Neural progenitor cell (in vitro differentiated cells): ENCODE measurements around the gene TNNI2. TPM values are rescaled to one million over a fixed set of nuclear protein-coding genes. Genes with fewer than 3 reads are reported as not detected.

Experiments
- DNase-seq: peaks from one replicate; pipeline ENCODE4 v3.0.0-alpha.2; 2016; ENCODE audit warnings: low spot score
- H2AFZ ChIP-seq: fragments of 200-600 bp; sonication (generic); replicated peaks from 2 replicates; pipeline ENCODE4 v1.6.1; 2016; ENCODE audit warnings: antibody characterized with exemption
- H3F3A ChIP-seq: fragments of 200-600 bp; sonication (generic); 2 replicates; pipeline ENCODE4 v1.6.1; 2016; ENCODE audit warnings: antibody characterized with exemption, low read depth
- H3K27ac ChIP-seq: fragments of 200-600 bp; sonication (generic); 2 replicates; pipeline ENCODE4 v1.5.1; 2016; ENCODE audit warnings: mild to moderate bottlenecking
- H3K27me3 ChIP-seq: fragments of 200-600 bp; sonication (generic); 2 replicates; pipeline ENCODE4 v1.6.1; 2016; ENCODE audit warnings: mild to moderate bottlenecking, moderate library complexity
- H3K36me3 ChIP-seq: fragments of 200-600 bp; sonication (generic); 2 replicates; pipeline ENCODE4 v1.5.1; 2016
- H3K4me1 ChIP-seq: fragments of 200-600 bp; sonication (generic); 2 replicates; pipeline ENCODE4 v1.6.1; 2016; ENCODE audit warnings: mixed run types
- H3K4me2 ChIP-seq: fragments of 200-600 bp; sonication (generic); 2 replicates; pipeline ENCODE4 v1.6.1; 2016
- H3K4me3 ChIP-seq: fragments of 200-600 bp; sonication (generic); 2 replicates; pipeline ENCODE4 v1.5.1; 2016
- H3K79me2 ChIP-seq: fragments of 200-600 bp; sonication (generic); 2 replicates; pipeline ENCODE4 v1.6.1; 2016; ENCODE audit warnings: low read depth
- H3K9ac ChIP-seq: fragments of 200-600 bp; sonication (generic); 2 replicates; pipeline ENCODE4 v1.6.1; 2016
- H3K9me3 ChIP-seq: fragments of 200-600 bp; sonication (generic); 2 replicates; pipeline ENCODE4 v1.5.1; 2016; ENCODE audit warnings: low read depth
- H4K20me1 ChIP-seq: fragments of 200-600 bp; sonication (generic); 2 replicates; pipeline ENCODE4 v1.6.1; 2016; ENCODE audit warnings: low read depth
- H3K27ac Mint-ChIP-seq: 3 replicates; pipeline ENCODE4 v1.8.0; 2021; ENCODE audit warnings: mixed read lengths
- H3K27me3 Mint-ChIP-seq: 2 replicates; pipeline ENCODE4 v1.8.0; 2022; ENCODE audit warnings: low read depth, mild to moderate bottlenecking, inconsistent platforms, moderate library complexity, mixed read lengths; ENCODE audit not compliant: insufficient read depth
- H3K36me3 Mint-ChIP-seq: 3 replicates; pipeline ENCODE4 v1.8.0; 2021; ENCODE audit warnings: mixed read lengths
- H3K4me1 Mint-ChIP-seq: 3 replicates; pipeline ENCODE4 v1.8.0; 2021; ENCODE audit warnings: mixed read lengths
- H3K4me3 Mint-ChIP-seq: 3 replicates; pipeline ENCODE4 v1.8.0; 2021; ENCODE audit warnings: mild to moderate bottlenecking, moderate library complexity, mixed read lengths
- H3K9me3 Mint-ChIP-seq: 3 replicates; pipeline ENCODE4 v1.8.0; 2020; ENCODE audit warnings: mixed read lengths
- EZH2 ChIP-seq: fragments of 200-600 bp; sonication (generic); IDR thresholded peaks from 2 replicates; pipeline ENCODE4 v1.6.1; 2017; ENCODE audit warnings: antibody characterized with exemption, mild to moderate bottlenecking, moderate library complexity
- EZH2phosphoT487 ChIP-seq: fragments of 200-600 bp; sonication (generic); IDR thresholded peaks from 2 replicates; pipeline ENCODE4 v1.6.1; 2017; ENCODE audit warnings: antibody characterized with exemption
- total RNA-seq: library from RNA; depleted of rRNA; stranded (reverse); fragments of >200 nt; gene quantifications from 2 replicates; pipeline ENCODE4 v1.2.3, GENCODE V29; 2015; ENCODE audit warnings: low replicate concordance
- TF ChIP-seq, protein P1 (sequence below): fragments of 200-600 bp; sonication (generic); IDR thresholded peaks from 2 replicates; pipeline ENCODE4 v1.5.1; 2017; ENCODE audit warnings: antibody characterized with exemption, mild to moderate bottlenecking

Gene TNNI2
- 1.2 and 2.6 TPM in 2 replicates for total RNA-seq

DNA sequence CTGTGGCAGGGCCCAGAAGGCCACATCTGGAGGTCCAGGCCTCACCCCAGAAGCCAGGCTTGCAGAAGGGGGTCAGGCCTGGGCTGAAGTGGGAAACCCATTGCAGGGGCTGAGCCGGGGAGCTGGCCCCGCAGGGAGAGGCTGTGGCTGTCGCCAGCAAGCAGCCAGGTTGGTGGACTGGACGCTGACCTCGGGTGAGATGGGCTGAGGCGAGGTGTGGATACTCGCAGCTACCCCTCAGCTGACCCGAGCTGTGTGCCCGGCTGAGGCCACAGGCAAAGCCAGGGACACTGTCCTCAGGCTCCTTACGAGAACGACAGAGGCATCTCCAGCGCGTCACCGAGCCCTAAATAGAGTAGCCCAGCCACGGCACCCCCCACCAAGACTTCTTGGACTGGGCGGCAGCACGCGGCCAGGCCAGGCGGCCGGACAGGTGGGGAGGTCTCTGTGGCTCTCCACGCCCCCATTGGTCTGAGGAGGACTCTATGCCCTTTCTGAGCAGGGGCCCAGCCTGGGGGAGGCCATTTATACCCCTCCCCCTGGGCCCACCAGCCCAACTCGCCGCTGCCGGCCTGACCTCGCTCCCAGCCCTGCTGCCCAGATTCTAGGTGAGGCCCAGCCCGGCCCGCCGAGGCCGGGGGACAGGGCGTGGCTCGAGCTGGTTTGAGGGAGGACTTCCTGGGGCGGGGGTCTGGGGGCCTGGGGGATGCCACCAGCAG is at the start of gene TNNI2:
Gene TNNI2 (plus strand): TSS at position 556 of the 719 bp plus-strand sequence. CDS start 716 bp downstream, outside the sequence.
- no peak within 1 kb of the TSS for H3K27ac ChIP-seq
- H3K9me3 Mint-ChIP-seq = no peaks in the 10 kb centered on the region
- H3K4me3 Mint-ChIP-seq = no peak within 1 kb of the TSS
- H3K9me3 ChIP-seq = no peaks in the 10 kb centered on the region
- H3K27me3 ChIP-seq = no peaks in the 10 kb centered on the region
- H3K4me1 ChIP-seq = peaks cover 5% of the 10 kb centered on the region
- H3K4me1 Mint-ChIP-seq = peaks cover 5% of the 10 kb centered on the region
- no peak within 1 kb of the TSS for H3K4me3 ChIP-seq
- no peaks in the 10 kb centered on the region for H3K36me3 ChIP-seq
- H3K27ac Mint-ChIP-seq = no peak within 1 kb of the TSS
- H3K27me3 Mint-ChIP-seq = peaks cover 2% of the 10 kb centered on the region
- H2AFZ ChIP-seq = peak within 1 kb of the TSS; percentile 72
- no peak within 1 kb of the TSS for H3K4me2 ChIP-seq
- H3K79me2 ChIP-seq = no peaks in the 10 kb centered on the region
- no peak for TF ChIP-seq EZH2phosphoT487
- TF ChIP-seq, protein P1, sequence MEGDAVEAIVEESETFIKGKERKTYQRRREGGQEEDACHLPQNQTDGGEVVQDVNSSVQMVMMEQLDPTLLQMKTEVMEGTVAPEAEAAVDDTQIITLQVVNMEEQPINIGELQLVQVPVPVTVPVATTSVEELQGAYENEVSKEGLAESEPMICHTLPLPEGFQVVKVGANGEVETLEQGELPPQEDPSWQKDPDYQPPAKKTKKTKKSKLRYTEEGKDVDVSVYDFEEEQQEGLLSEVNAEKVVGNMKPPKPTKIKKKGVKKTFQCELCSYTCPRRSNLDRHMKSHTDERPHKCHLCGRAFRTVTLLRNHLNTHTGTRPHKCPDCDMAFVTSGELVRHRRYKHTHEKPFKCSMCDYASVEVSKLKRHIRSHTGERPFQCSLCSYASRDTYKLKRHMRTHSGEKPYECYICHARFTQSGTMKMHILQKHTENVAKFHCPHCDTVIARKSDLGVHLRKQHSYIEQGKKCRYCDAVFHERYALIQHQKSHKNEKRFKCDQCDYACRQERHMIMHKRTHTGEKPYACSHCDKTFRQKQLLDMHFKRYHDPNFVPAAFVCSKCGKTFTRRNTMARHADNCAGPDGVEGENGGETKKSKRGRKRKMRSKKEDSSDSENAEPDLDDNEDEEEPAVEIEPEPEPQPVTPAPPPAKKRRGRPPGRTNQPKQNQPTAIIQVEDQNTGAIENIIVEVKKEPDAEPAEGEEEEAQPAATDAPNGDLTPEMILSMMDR = no peak
- no peak for TF ChIP-seq EZH2
- DNase-seq = no peak
- H3F3A ChIP-seq = no peaks in the 10 kb centered on the region
- H4K20me1 ChIP-seq = no peaks in the 10 kb centered on the region
- H3K9ac ChIP-seq = no peak within 1 kb of the TSS
- no peaks in the 10 kb centered on the region for H3K36me3 Mint-ChIP-seq

DNA sequence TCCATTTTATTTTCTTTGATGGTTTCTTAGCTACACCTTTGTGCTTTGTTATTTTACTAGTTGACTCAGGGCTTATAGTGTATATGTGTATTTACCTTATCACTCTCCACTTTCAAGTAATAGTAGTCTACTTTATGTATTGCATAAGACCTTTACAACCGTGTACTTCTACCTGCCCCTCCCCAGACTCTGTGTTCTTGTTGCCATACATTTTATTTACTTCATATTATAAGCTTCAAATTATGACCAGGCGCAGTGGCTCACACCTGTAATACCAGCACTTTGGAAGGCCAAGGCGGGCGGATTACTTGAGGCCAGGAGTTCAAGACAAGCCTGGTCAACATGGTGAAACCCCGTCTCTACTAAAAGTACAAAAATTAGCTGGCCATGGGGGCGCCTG is 46.9 kb upstream of the TNNI2 start:
- Histone ChIP-seq H2AFZ (no peak overlapping the region), H3K36me3 (no peaks in the 10 kb centered on the region), H3K4me3 (no peak overlapping the region), H3K4me2 (no peak overlapping the region), H3F3A (no peaks in the 10 kb centered on the region), H3K9ac (no peak overlapping the region), H3K27me3 (peaks cover 21% of the 10 kb centered on the region), H3K9me3 (no peaks in the 10 kb centered on the region), H3K79me2 (no peaks in the 10 kb centered on the region), H4K20me1 (no peaks in the 10 kb centered on the region), H3K4me1 (no peaks in the 10 kb centered on the region), H3K27ac (no peak overlapping the region)
- Mint-ChIP-seq H3K4me3 (no peak overlapping the region), H3K27me3 (peaks cover 9% of the 10 kb centered on the region), H3K36me3 (no peaks in the 10 kb centered on the region), H3K9me3 (peaks cover 17% of the 10 kb centered on the region), H3K27ac (no peak overlapping the region), H3K4me1 (no peaks in the 10 kb centered on the region)
- TF ChIP-seq EZH2phosphoT487 (no peak), EZH2 (no peak)
- TF ChIP-seq, protein P1 = no peak
- DNase-seq = no peak

DNA sequence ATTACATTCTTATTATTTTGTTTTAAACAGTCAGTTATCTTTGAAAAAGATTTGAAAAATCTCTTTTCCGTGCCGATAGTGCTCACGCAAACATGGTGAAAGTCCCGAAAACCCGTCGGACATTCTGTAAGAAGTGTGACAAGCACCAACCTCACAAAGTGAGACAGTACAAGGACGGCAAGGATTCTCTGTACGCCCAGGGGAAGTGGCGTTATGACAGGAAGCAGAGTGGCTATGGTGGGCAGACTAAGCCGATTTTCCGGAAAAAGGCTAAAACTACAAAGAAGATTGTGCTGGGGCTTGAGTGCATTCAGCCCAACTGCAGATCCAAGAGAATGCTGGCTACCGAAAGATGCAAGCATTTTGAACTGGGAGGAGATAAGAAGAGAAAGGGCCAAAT is 46.3 kb upstream of the TNNI2 start:
- H3K4me1 ChIP-seq = no peaks in the 10 kb centered on the region
- peaks cover 14% of the 10 kb centered on the region for H3K9me3 Mint-ChIP-seq
- no peaks in the 10 kb centered on the region for H3K79me2 ChIP-seq
- H3K9ac ChIP-seq = no peak overlapping the region
- H3K36me3 Mint-ChIP-seq = no peaks in the 10 kb centered on the region
- H3K27me3 Mint-ChIP-seq = peaks cover 9% of the 10 kb centered on the region
- no peak overlapping the region for H3K4me3 ChIP-seq
- H3K27ac ChIP-seq = no peak overlapping the region
- no peaks in the 10 kb centered on the region for H3F3A ChIP-seq
- DNase-seq = no peak
- no peak overlapping the region for H3K4me3 Mint-ChIP-seq
- no peaks in the 10 kb centered on the region for H3K36me3 ChIP-seq
- H2AFZ ChIP-seq = no peak overlapping the region
- no peak overlapping the region for H3K4me2 ChIP-seq
- TF ChIP-seq, protein P1 = no peak
- TF ChIP-seq EZH2phosphoT487 (no peak), EZH2 (no peak)
- no peaks in the 10 kb centered on the region for H3K9me3 ChIP-seq
- peaks cover 21% of the 10 kb centered on the region for H3K27me3 ChIP-seq
- H3K4me1 Mint-ChIP-seq = no peaks in the 10 kb centered on the region
- H3K27ac Mint-ChIP-seq = no peak overlapping the region
- H4K20me1 ChIP-seq = no peaks in the 10 kb centered on the region
